ENCODE data around the gene PDSS2. TPM values are rescaled to one million over a fixed set of nuclear protein-coding genes. Genes with fewer than 3 reads are reported as not detected.
"Not testable (repeated sequence)": the region's sequence is repeated elsewhere in the genome, so short reads cannot be mapped to it uniquely, and the experiment has no call there.

PDSS2 gene
- total RNA-seq, 1 experiment from 2014 or later, result 12.1 TPM

DNA sequence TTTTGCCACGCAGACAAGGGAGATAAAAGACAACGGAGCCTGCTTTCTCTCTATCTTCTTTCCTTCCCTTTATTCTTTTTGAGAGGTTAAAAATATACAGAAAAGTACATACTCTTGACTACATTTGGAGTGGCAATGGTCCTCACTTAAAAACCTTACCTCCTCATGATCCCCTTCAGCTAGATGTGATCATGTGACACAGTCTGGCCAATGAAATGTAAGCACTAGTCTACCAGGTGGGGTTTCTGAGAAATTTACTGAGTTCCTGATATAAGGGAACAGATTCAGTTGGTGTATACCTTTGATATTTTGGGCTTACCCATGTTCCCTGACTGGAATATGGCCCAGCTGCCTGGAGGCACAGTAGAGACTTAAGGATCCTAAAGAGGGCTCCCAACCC is 178.6 kb downstream of the PDSS2 start:
- H3K4ac ChIP-seq (ENCODE audit: low read depth, low read length), result no peak overlapping the region
- no peak overlapping the region for H3K18ac ChIP-seq (ENCODE audit: insufficient read length, low read depth, low read length)
- no peaks in the 10 kb centered on the region for H3K79me2 ChIP-seq (ENCODE audit: insufficient read depth, low read length)
- H3K23ac ChIP-seq (ENCODE audit: insufficient read length, low read depth, low read length), result no peak overlapping the region
- no peak overlapping the region for H2BK120ac ChIP-seq (ENCODE audit: low read depth, low read length, poor library complexity, severe bottlenecking)
- no peak for TF ChIP-seq CTCF (conservative IDR thresholded peaks at IDR 0.05)
- no peak overlapping the region for H3T11ph ChIP-seq (ENCODE audit: low read length)
- H3K9me3 Mint-ChIP-seq, result no peaks in the 10 kb centered on the region
- H3K4me1 ChIP-seq (ENCODE audit: insufficient read depth, low read length), result no peaks in the 10 kb centered on the region; the same call in 1 of the 2 replicates
- WGBS (ENCODE audit: extremely low coverage, insufficient read length, low lambda C conversion rate), result no CpG with 5 or more reads among the region's 2 CpGs
- H3K9me3 ChIP-seq (ENCODE audit: control insufficient read depth, low read depth, low read length), result no peaks in the 10 kb centered on the region
- H2AFZ ChIP-seq (ENCODE audit: low read length), result no peak overlapping the region
- H3K36me3 Mint-ChIP-seq (ENCODE audit: insufficient read depth in 1 of 3, low read depth in 3 of 3), result no peaks in the 10 kb centered on the region
- H2BK12ac ChIP-seq (ENCODE audit: insufficient read length, low read depth, low read length), result no peak overlapping the region
- H3K27me3 ChIP-seq (ENCODE audit: insufficient read depth, low read length), result no peaks in the 10 kb centered on the region
- no peak overlapping the region for H3K4me3 Mint-ChIP-seq
- DNase-seq, result no peak
- H4K20me1 ChIP-seq (ENCODE audit: control insufficient read depth, insufficient read depth, insufficient read length), result no peaks in the 10 kb centered on the region
- no peak overlapping the region for H3K56ac ChIP-seq (ENCODE audit: insufficient read length, low read depth, low read length)
- no peak overlapping the region for H3K4me2 ChIP-seq (ENCODE audit: insufficient read depth, insufficient read length, low read length)
- H2BK5ac ChIP-seq (ENCODE audit: insufficient read length, low read length), result no peak overlapping the region
- H3K79me1 ChIP-seq (ENCODE audit: insufficient read depth, low read depth, low read length, poor library complexity, severe bottlenecking), result no peaks in the 10 kb centered on the region
- peaks cover 25 to 35% of the 10 kb centered on the region in 2 experiments for H3K4me1 Mint-ChIP-seq
- no peak overlapping the region for H4K8ac ChIP-seq (replicated peaks; ENCODE audit: insufficient read length, low read depth, low read length)
- H2AK5ac ChIP-seq (ENCODE audit: insufficient read length, low read length), result no peak overlapping the region
- no peaks in the 10 kb centered on the region for H3K23me2 ChIP-seq (ENCODE audit: insufficient read length, low read depth, low read length, poor library complexity, severe bottlenecking)
- no peak overlapping the region for H3K14ac ChIP-seq (ENCODE audit: insufficient read depth, low read length)
- H2BK15ac ChIP-seq (ENCODE audit: low read depth, low read length), result no peak overlapping the region
- no peak overlapping the region for H3K9ac ChIP-seq (ENCODE audit: extremely low read depth, insufficient read length, low read length)
- no peak overlapping the region for H2BK20ac ChIP-seq (ENCODE audit: low read depth, low read length, poor library complexity, severe bottlenecking)
- H4K5ac ChIP-seq (ENCODE audit: insufficient read length, low read depth, low read length), result no peak overlapping the region
- no peak overlapping the region for H4K91ac ChIP-seq (ENCODE audit: insufficient read length, low read depth, low read length)
- H3K27ac ChIP-seq (ENCODE audit: insufficient read length, low read depth, low read length), result no peak overlapping the region
- no peaks in the 10 kb centered on the region for H3K27me3 Mint-ChIP-seq (ENCODE audit: low read depth)
- H3K27ac Mint-ChIP-seq, result 0 out of 7 replicates have a peak overlapping the region, but pooled peaks of 1 of the 3 experiments have one; percentile 35

- H3K14ac ChIP-seq (ENCODE audit: insufficient read depth, low read length); H3K36me3 Mint-ChIP-seq (ENCODE audit: insufficient read depth in 1 of 3, low read depth in 3 of 3); H3K4me3 Mint-ChIP-seq; H3K9me3 ChIP-seq (ENCODE audit: control insufficient read depth, low read depth, low read length); H3K27ac ChIP-seq (ENCODE audit: insufficient read length, low read depth, low read length); H2BK120ac ChIP-seq (ENCODE audit: low read depth, low read length, poor library complexity, severe bottlenecking); H3K18ac ChIP-seq (ENCODE audit: insufficient read length, low read depth, low read length); H2BK20ac ChIP-seq (ENCODE audit: low read depth, low read length, poor library complexity, severe bottlenecking); H2BK5ac ChIP-seq (ENCODE audit: insufficient read length, low read length); H3K56ac ChIP-seq (ENCODE audit: insufficient read length, low read depth, low read length); H3K23me2 ChIP-seq (ENCODE audit: insufficient read length, low read depth, low read length, poor library complexity, severe bottlenecking); H2BK15ac ChIP-seq (ENCODE audit: low read depth, low read length); H3K79me1 ChIP-seq (ENCODE audit: insufficient read depth, low read depth, low read length, poor library complexity, severe bottlenecking); H3K4me2 ChIP-seq (ENCODE audit: insufficient read depth, insufficient read length, low read length); H3K9me3 Mint-ChIP-seq; H3K9ac ChIP-seq (ENCODE audit: extremely low read depth, insufficient read length, low read length); H4K91ac ChIP-seq (ENCODE audit: insufficient read length, low read depth, low read length); DNase-seq; H3K27me3 Mint-ChIP-seq (ENCODE audit: low read depth); H3T11ph ChIP-seq (ENCODE audit: low read length); H3K4ac ChIP-seq (ENCODE audit: low read depth, low read length); H2AFZ ChIP-seq (ENCODE audit: low read length); H3K79me2 ChIP-seq (ENCODE audit: insufficient read depth, low read length); H4K8ac ChIP-seq (replicated peaks; ENCODE audit: insufficient read length, low read depth, low read length); H4K20me1 ChIP-seq (ENCODE audit: control insufficient read depth, insufficient read depth, insufficient read length); H2BK12ac ChIP-seq (ENCODE audit: insufficient read length, low read depth, low read length); H4K5ac ChIP-seq (ENCODE audit: insufficient read length, low read depth, low read length); H3K4me1 ChIP-seq (ENCODE audit: insufficient read depth, low read length); H2AK5ac ChIP-seq (ENCODE audit: insufficient read length, low read length); H3K23ac ChIP-seq (ENCODE audit: insufficient read length, low read depth, low read length); H3K27me3 ChIP-seq (ENCODE audit: insufficient read depth, low read length): not testable (repeated sequence)
- peak overlapping the region in 2 of 3 experiments; percentile 44 to 73; a peak in 2 of 7 replicates for H3K27ac Mint-ChIP-seq
- WGBS (ENCODE audit: extremely low coverage, insufficient read length, low lambda C conversion rate), result no CpG with 5 or more reads among the region's 7 CpGs
- H3K4me1 Mint-ChIP-seq, result peaks cover 21 to 28% of the 10 kb centered on the region in 2 experiments
These were observed 179.4 kb downstream of the PDSS2 start for GRCh38 chr6:107280001-107280400.
